ENCODE data around the gene CREBBP. TPM values are rescaled to one million over a fixed set of nuclear protein-coding genes. Genes with fewer than 3 reads are reported as not detected.

CREBBP gene
- total and polyA plus RNA-seq, 2 experiments from 2014 or later = 36.9 to 54.8 TPM

GRCh38 chr16:3873482-3874173 is 6.9 kb downstream of the CREBBP start:
- ATAC-seq (no peak), DNase-seq (ENCODE audit: low spot score) (no peak)
- Histone ChIP-seq H4K20me1 (replicated peaks; ENCODE audit: insufficient read depth) (peaks cover 92% of the 10 kb centered on the region), H3K4me2 (no peak overlapping the region), H3K9me2 (ENCODE audit: insufficient read depth) (no peaks in the 10 kb centered on the region), H3K27me3 (ENCODE audit: insufficient read depth) (no peaks in the 10 kb centered on the region), H3K4me1 (ENCODE audit: insufficient read depth) (peaks cover 33% of the 10 kb centered on the region), H3K79me2 (replicated peaks; ENCODE audit: insufficient read depth) (peaks cover 100% of the 10 kb centered on the region), H3K36me3 (ENCODE audit: insufficient read depth) (no peaks in the 10 kb centered on the region), H3K27ac (ENCODE audit: low read depth) (no peak overlapping the region; the same call in 1 of the 2 replicates), H3K4me3 (no peak overlapping the region), H3F3A (replicated peaks; ENCODE audit: low read depth) (no peaks in the 10 kb centered on the region), H2AFZ (no peak overlapping the region)
- Mint-ChIP-seq H3K27ac (no peak overlapping the region), H3K4me1 (peaks cover 78% of the 10 kb centered on the region), H3K27me3 (ENCODE audit: insufficient read depth, low read depth, poor library complexity) (peaks cover 2% of the 10 kb centered on the region), H3K36me3 (ENCODE audit: low read depth) (peaks cover 10% of the 10 kb centered on the region), H3K4me3 (no peak overlapping the region), H3K9me3 (no peaks in the 10 kb centered on the region; the same call in 2 of the 3 replicates)
- no peak for TF ChIP-seq JUNB (IDR thresholded peaks at IDR 0.05; ENCODE audit: unreplicated experiment)
- no peak for TF ChIP-seq CTCF (conservative IDR thresholded peaks at IDR 0.05; ENCODE audit: low read depth in 2 of 2)
- no peak for TF ChIP-seq ETS1 (IDR thresholded peaks at IDR 0.05)
- TF ChIP-seq ZNF462 (CRISPR knock-in tag; IDR thresholded peaks at IDR 0.05) = no peak
- no peak for TF ChIP-seq REST (IDR thresholded peaks at IDR 0.05; ENCODE audit: unreplicated experiment)
- no peak for TF ChIP-seq ZNF331 (CRISPR knock-in tag; IDR thresholded peaks at IDR 0.05; ENCODE audit: low read depth)
- no peak for TF ChIP-seq CREB1 (CRISPR knock-in tag; IDR thresholded peaks at IDR 0.05; ENCODE audit: low read depth)
- no peak for TF ChIP-seq EZH2phosphoT487 (IDR thresholded peaks at IDR 0.05; ENCODE audit: unreplicated experiment)
- TF ChIP-seq POLR2AphosphoS5 (IDR thresholded peaks at IDR 0.05; ENCODE audit: low read depth) = no peak
- TF ChIP-seq NANOG (IDR thresholded peaks at IDR 0.05; ENCODE audit: borderline replicate concordance) = no peak
- no peak for TF ChIP-seq STAT1 (IDR thresholded peaks at IDR 0.05; ENCODE audit: unreplicated experiment)
- TF ChIP-seq EZH2 (IDR thresholded peaks at IDR 0.05; ENCODE audit: low read depth, unreplicated experiment) = no peak
- TF ChIP-seq ZNF114 (CRISPR knock-in tag; IDR thresholded peaks at IDR 0.05) = no peak
